ENCODE results near the gene ACTR6.
"Not testable (repeated sequence)": the region's sequence is repeated elsewhere in the genome, so short reads cannot be mapped to it uniquely, and the experiment has no call there.

The ACTR6 gene

GRCh38 chr12:100200463-100201181 lies at the start of gene ACTR6:
Gene ACTR6, plus strand, starts transcription at chr12:100200815. Its CDS starts 37 bp downstream, at chr12:100200852.
- DNase-seq (ENCODE audit: low read depth): peak; percentile 83

- no peak for DNase-seq (ENCODE audit: low read depth)
Observed at GRCh38 chr12:100151769-100152168, 48.8 kb upstream of the ACTR6 start.

- DNase-seq (ENCODE audit: low read depth): no peak
Observed at GRCh38 chr12:100153131-100153530, 47.5 kb upstream of the ACTR6 start.

GRCh38 chr12:100154474-100155247 lies 46.0 kb upstream of the ACTR6 start:
- no peak for DNase-seq (ENCODE audit: low read depth)

GRCh38 chr12:100156731-100157426 lies 43.7 kb upstream of the ACTR6 start:
- no peak for DNase-seq (ENCODE audit: low read depth)

- DNase-seq (ENCODE audit: low read depth): no peak
Observed at GRCh38 chr12:100157427-100157821, 43.2 kb upstream of the ACTR6 start.

GRCh38 chr12:100158535-100158934 lies 42.1 kb upstream of the ACTR6 start:
- DNase-seq (ENCODE audit: low read depth): no peak

- DNase-seq (ENCODE audit: low read depth): no peak
Observed at GRCh38 chr12:100159391-100160104, 41.1 kb upstream of the ACTR6 start.

GRCh38 chr12:100163416-100164152 lies 37.0 kb upstream of the ACTR6 start:
- no peak for DNase-seq (ENCODE audit: low read depth)

- DNase-seq (ENCODE audit: low read depth): no peak
Observed at GRCh38 chr12:100164153-100164704, 36.4 kb upstream of the ACTR6 start.

- DNase-seq (ENCODE audit: low read depth): no peak
Observed at GRCh38 chr12:100165356-100165755, 35.3 kb upstream of the ACTR6 start.

- no peak for DNase-seq (ENCODE audit: low read depth)
Observed at GRCh38 chr12:100166232-100166631, 34.4 kb upstream of the ACTR6 start.

GRCh38 chr12:100168562-100168961 lies 32.1 kb upstream of the ACTR6 start:
- no peak for DNase-seq (ENCODE audit: low read depth)

GRCh38 chr12:100169345-100169744 lies 31.3 kb upstream of the ACTR6 start:
- no peak for DNase-seq (ENCODE audit: low read depth)

GRCh38 chr12:100170313-100170858 lies 30.2 kb upstream of the ACTR6 start:
- DNase-seq (ENCODE audit: low read depth): no peak

GRCh38 chr12:100171248-100171647 lies 29.4 kb upstream of the ACTR6 start:
- DNase-seq (ENCODE audit: low read depth): no peak

- no peak for DNase-seq (ENCODE audit: low read depth)
Observed at GRCh38 chr12:100173111-100173510, 27.5 kb upstream of the ACTR6 start.

- no peak for DNase-seq (ENCODE audit: low read depth)
Observed at GRCh38 chr12:100174495-100174894, 26.1 kb upstream of the ACTR6 start.

GRCh38 chr12:100176493-100176892 lies 24.1 kb upstream of the ACTR6 start:
- DNase-seq (ENCODE audit: low read depth): not testable (repeated sequence)

- DNase-seq (ENCODE audit: low read depth): no peak
Observed at GRCh38 chr12:100179252-100179651, 21.4 kb upstream of the ACTR6 start.

Data from GM04503 (cell line).